Tibial artery (tissue), 4 donors: ENCODE data around the gene FAHD1.

Experiments
- DNase-seq, 2 donors: peaks; one replicate each; pipeline ENCODE4 v3.0.0-alpha.2; 2019
- H3K27ac ChIP-seq, 2 donors: fragments of 200-600 bp; sonication (generic) in 1 of 2; 1 replicate in 1 of 2; 2 replicates in 1 of 2; pipeline ENCODE4 v1.5.1; 2018 to 2019; ENCODE audit warnings: mild to moderate bottlenecking in 1 of 2
- H3K27me3 ChIP-seq, 2 donors: fragments of 200-600 bp; sonication (generic) in 1 of 2; one replicate each; pipeline versions ENCODE4 v1.5.1 to v1.6.0; 2016 to 2019
- H3K36me3 ChIP-seq, 3 donors: fragments of 200-600 bp; sonication (generic) in 2 of 3; one replicate each; pipeline ENCODE4 v1.5.1; 2016 to 2019; ENCODE audit warnings: mild to moderate bottlenecking in 2 of 3
- H3K4me1 ChIP-seq, 4 donors: fragments of 200-600 bp; sonication (generic) in 2 of 4; 1 replicate in 3 of 4; 2 replicates in 1 of 4; pipeline ENCODE4 v1.5.1; 2016 to 2019
- H3K4me3 ChIP-seq, 2 donors: fragments of 200-600 bp; sonication (generic) in 1 of 2; 1 replicate in 1 of 2; 2 replicates in 1 of 2; pipeline ENCODE4 v1.5.1; 2018 to 2019; ENCODE audit warnings: mild to moderate bottlenecking in 2 of 2
- H3K9me3 ChIP-seq, 3 donors: fragments of 200-600 bp; sonication (generic) in 1 of 3; one replicate each; pipeline ENCODE4 v1.5.1; 2016 to 2019
- intact Hi-C: fragments of 100-400 bp; cut with DNase I; formaldehyde crosslinking; loops from one replicate; pipeline ENCODE4 v1.15.0; 2023; ENCODE audit warnings: low total_unique reads
- TF ChIP-seq, protein P1 (sequence below), 2 experiments: fragments of 200-600 bp in 1 of 2; fragments of 450-650 bp in 1 of 2; IDR thresholded peaks; one replicate each; pipeline ENCODE4 v1.5.1; 2017 to 2019; ENCODE audit warnings: antibody characterized with exemption in 2 of 2, mild to moderate bottlenecking in 1 of 2, moderate library complexity in 1 of 2

The FAHD1 gene

DNA sequence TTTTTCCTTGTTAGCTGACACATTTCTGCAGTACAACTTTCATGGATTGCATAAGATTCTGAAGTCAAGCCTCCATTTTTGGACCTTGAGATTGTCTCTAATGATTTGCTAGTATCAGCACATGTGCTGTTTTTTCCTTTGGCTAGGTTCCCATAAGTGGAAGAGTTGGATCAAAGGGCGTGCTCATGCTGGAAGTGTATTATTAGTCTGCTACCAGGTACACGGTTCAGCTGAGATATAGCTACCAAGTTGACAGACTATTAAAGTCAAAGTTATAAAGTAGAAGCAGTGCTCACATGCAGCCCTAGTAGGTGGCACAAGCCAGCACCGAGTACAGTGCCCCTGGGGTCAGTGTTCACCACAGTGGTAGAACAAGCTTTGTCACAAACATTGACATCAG, 3.2 kb downstream of the FAHD1 start:
- Histone ChIP-seq H3K27me3 (no peaks in the 10 kb centered on the region), H3K4me1 (peaks cover 0 to 38% (median 21%) of the 10 kb centered on the region in 4 donors), H3K36me3 (peaks cover 0 to 13% (median 4%) of the 10 kb centered on the region in 3 donors), H3K4me3 (no peak overlapping the region), H3K27ac (no peak overlapping the region), H3K9me3 (no peaks in the 10 kb centered on the region)
- intact Hi-C loops, result no loop called here
- TF ChIP-seq, protein P1, sequence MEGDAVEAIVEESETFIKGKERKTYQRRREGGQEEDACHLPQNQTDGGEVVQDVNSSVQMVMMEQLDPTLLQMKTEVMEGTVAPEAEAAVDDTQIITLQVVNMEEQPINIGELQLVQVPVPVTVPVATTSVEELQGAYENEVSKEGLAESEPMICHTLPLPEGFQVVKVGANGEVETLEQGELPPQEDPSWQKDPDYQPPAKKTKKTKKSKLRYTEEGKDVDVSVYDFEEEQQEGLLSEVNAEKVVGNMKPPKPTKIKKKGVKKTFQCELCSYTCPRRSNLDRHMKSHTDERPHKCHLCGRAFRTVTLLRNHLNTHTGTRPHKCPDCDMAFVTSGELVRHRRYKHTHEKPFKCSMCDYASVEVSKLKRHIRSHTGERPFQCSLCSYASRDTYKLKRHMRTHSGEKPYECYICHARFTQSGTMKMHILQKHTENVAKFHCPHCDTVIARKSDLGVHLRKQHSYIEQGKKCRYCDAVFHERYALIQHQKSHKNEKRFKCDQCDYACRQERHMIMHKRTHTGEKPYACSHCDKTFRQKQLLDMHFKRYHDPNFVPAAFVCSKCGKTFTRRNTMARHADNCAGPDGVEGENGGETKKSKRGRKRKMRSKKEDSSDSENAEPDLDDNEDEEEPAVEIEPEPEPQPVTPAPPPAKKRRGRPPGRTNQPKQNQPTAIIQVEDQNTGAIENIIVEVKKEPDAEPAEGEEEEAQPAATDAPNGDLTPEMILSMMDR (IDR thresholded peaks at IDR 0.05), result no peak
- DNase-seq, result no peak

DNA sequence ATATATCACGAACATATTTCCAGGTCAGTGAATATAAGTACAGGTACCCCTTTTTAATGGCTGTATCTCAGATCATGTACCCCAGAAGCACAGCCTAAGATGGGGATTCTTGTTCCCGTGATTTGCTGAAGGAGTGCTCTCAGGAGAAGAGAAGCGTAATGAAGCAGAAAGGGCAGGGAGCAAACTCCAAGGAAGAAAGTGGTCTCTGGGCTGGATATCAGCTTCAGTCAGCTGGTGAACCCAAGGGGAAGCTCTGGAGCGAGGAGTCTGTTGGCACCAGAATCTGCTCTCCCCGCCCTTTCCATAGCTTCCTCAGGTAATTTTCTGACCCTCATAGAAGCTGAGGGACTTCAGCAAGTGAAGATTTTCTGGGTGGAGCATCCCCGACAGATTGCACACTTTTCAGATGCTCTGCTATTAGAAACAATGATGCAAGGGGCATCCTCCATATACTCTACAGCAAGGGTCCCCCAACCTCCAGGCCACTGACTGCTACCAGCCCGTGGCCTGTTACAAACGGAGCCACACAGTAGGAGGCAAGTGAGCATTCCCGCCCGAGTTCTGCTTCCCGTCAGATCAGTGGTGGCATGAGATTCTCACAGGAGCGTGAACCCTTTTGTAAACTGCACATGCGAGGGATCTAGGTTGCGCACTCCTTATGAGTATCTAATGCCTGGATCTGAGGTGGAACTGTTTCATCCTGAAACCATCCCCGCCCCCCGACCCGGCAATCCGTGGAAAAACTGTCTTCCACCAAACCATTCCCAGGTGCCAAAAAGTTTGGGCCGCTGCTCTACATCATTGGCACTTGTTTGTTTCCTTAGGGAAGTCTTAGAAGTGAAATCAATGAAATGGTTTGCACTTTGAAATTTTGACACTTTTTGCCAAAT, 4.4 kb downstream of the FAHD1 start:
- intact Hi-C loops, result no loop called here

DNA sequence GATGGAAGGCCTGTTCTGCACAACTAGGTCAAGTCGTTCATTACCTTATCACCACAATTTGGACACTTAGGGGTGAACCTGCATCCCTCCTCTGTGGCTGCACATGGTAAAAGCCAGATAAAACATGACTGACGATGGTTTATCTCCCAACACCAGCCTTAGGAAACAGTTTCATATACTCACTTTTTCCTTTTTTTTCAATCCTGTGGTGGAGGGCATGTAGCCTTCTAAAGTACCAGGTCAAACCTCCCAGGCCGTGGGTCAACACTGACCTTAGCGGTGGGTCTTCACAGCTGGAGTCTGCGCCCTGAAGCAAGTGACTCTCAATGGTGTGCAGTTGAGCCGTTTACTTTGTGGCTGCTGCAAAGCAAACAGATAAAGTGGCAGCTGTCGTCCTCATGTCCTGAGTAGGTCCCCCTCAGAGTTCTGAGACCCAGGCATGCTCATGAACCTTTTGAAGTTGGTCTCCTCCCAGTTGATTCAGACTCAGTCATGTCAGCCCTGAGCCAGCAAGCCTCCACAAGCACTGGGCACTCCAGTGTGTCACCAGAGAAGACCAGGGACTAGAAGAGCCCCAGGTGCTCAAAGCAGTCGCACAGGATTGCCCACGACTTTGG, 5.9 kb downstream of the FAHD1 start:
- Histone ChIP-seq H3K4me3 (no peak overlapping the region), H3K36me3 (peaks cover 0 to 13% (median 4%) of the 10 kb centered on the region in 3 donors), H3K4me1 (peaks cover 0 to 21% (median 12%) of the 10 kb centered on the region in 4 donors), H3K27me3 (no peaks in the 10 kb centered on the region), H3K27ac (no peak overlapping the region), H3K9me3 (no peaks in the 10 kb centered on the region)
- intact Hi-C loops, result no loop called here
- no peak for DNase-seq
- TF ChIP-seq, protein P1 (IDR thresholded peaks at IDR 0.05), result no peak

More for the DNA sequence above, 4.4 kb downstream of the FAHD1 start:
- no peak overlapping the region for H3K27ac ChIP-seq
- peaks cover 0 to 13% (median 4%) of the 10 kb centered on the region in 3 donors for H3K36me3 ChIP-seq
- no peaks in the 10 kb centered on the region for H3K27me3 ChIP-seq
- no peaks in the 10 kb centered on the region for H3K9me3 ChIP-seq
- H3K4me1 ChIP-seq, result peaks cover 0 to 28% (median 14%) of the 10 kb centered on the region in 4 donors
- no peak for DNase-seq
- TF ChIP-seq, protein P1 (IDR thresholded peaks at IDR 0.05), result no peak
- H3K4me3 ChIP-seq, result no peak overlapping the region

DNA sequence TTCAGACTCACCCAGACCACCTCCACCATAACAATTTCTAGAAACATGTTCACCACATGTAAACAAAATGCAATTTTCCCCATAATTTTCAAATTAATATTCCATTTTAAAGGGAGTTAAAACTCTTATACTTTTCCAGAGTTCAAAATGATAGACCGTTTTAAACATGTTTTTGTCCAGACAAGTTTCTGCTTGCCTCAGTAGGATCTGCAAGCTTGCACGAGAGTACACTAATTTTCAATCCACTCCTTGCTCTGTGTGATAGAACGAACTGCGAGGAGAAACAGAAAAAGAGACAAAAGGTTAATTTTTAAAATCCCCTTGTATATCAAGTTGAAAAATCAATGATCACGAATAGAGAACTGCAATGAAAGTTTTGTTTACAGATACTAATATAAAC, 7.1 kb downstream of the FAHD1 start:
- H3K36me3 ChIP-seq, result peaks cover 0 to 13% (median 4%) of the 10 kb centered on the region in 3 donors
- intact Hi-C loops, result no loop called here
- H3K4me1 ChIP-seq, result peaks cover 0 to 10% (median 5%) of the 10 kb centered on the region in 4 donors
- no peaks in the 10 kb centered on the region for H3K27me3 ChIP-seq
- H3K4me3 ChIP-seq, result no peak overlapping the region
- H3K27ac ChIP-seq, result no peak overlapping the region
- TF ChIP-seq, protein P1 (IDR thresholded peaks at IDR 0.05), result no peak
- DNase-seq, result no peak
- H3K9me3 ChIP-seq, result no peaks in the 10 kb centered on the region

DNA sequence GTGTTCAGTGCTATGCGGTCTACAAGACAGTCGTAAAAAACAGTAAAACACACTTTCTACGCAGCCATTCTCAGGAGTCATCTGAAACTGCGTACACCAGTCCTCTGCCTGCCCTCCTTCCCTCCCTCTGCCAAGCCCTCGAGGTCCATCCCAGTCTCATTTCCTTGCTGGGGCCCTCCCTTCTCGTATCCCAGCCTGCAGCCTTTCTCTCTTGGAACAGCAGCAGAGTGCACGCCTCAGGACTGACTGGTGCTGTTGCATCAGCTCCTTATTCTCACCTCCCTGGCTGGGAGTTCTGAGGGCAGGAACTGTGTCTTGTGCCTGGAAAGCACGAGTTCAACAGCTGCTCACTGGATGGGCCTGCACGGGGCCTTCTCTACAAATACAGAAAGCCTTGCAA, 12.5 kb downstream of the FAHD1 start:
- H3K27ac ChIP-seq, result no peak overlapping the region
- H3K4me1 ChIP-seq, result no peaks in the 10 kb centered on the region
- intact Hi-C loops, result no loop called here
- no peaks in the 10 kb centered on the region for H3K9me3 ChIP-seq
- H3K36me3 ChIP-seq, result peaks cover 0 to 7% (median 0%) of the 10 kb centered on the region in 3 donors
- no peaks in the 10 kb centered on the region for H3K27me3 ChIP-seq
- H3K4me3 ChIP-seq, result no peak overlapping the region
- DNase-seq, result no peak
- TF ChIP-seq, protein P1 (IDR thresholded peaks at IDR 0.05), result no peak
